HEK293T (cell line): ENCODE measurements around the gene NFIA.

Experiments used
- CTCF ChIA-PET: fragments of 350-600 bp; formaldehyde crosslinking; extraction: SDS; loops from one replicate; lab custom pipeline; 2021; ENCODE audit warnings: antibody characterized with exemption, inconsistent platforms; lab: Yijun Ruan, JAX
- POLR2A ChIA-PET: fragments of 350-600 bp; formaldehyde crosslinking; extraction: SDS; loops from one replicate; lab custom pipeline; 2020; ENCODE audit warnings: antibody characterized with exemption, inconsistent platforms; lab: Yijun Ruan, JAX
- DNase-seq: peaks from one replicate; pipeline ENCODE4 v3.0.0; 2012; ENCODE audit warnings: mixed read lengths; ENCODE audit errors: extremely low spot score
- ARNT ChIP-seq: fragments of 450-650 bp; IDR thresholded peaks from 2 replicates; pipeline ENCODE4 v1.6.1; 2017; ENCODE audit warnings: mild to moderate bottlenecking
- BHLHE40 ChIP-seq: fragments of 450-650 bp; IDR thresholded peaks from 2 replicates; pipeline ENCODE4 v1.6.1; 2016; ENCODE audit warnings: mild to moderate bottlenecking, moderate library complexity, borderline replicate concordance
- ELF4 ChIP-seq: fragments of 450-650 bp; IDR thresholded peaks from 2 replicates; pipeline ENCODE4 v1.6.1; 2017; ENCODE audit warnings: antibody characterized with exemption
- FOXA1 ChIP-seq: fragments of 450-650 bp; IDR thresholded peaks from 2 replicates; pipeline ENCODE4 v1.6.1; 2016; ENCODE audit warnings: mild to moderate bottlenecking
- FOXK2 ChIP-seq: fragments of 450-650 bp; IDR thresholded peaks from 2 replicates; pipeline ENCODE4 v1.6.1; 2016; ENCODE audit warnings: mild to moderate bottlenecking
- FOXM1 ChIP-seq: fragments of 450-650 bp; IDR thresholded peaks from 2 replicates; pipeline ENCODE4 v1.6.1; 2017; ENCODE audit warnings: mild to moderate bottlenecking, borderline replicate concordance
- HDGF ChIP-seq: fragments of 450-650 bp; IDR thresholded peaks from 2 replicates; pipeline ENCODE4 v1.6.1; 2017; ENCODE audit warnings: antibody characterized with exemption, borderline replicate concordance
- L3MBTL2 ChIP-seq: fragments of 450-650 bp; conservative IDR thresholded peaks from 2 replicates; pipeline ENCODE4 v1.6.1; 2016; ENCODE audit warnings: mild to moderate bottlenecking
- LEF1 ChIP-seq: fragments of 450-650 bp; IDR thresholded peaks from 2 replicates; pipeline ENCODE4 v1.6.1; 2017; ENCODE audit warnings: mild to moderate bottlenecking, borderline replicate concordance
- NFRKB ChIP-seq: fragments of 450-650 bp; IDR thresholded peaks from 2 replicates; pipeline ENCODE4 v1.6.1; 2016; ENCODE audit warnings: mild to moderate bottlenecking, moderate library complexity
- SP1 ChIP-seq: fragments of 450-650 bp; IDR thresholded peaks from 2 replicates; pipeline ENCODE4 v1.6.1; 2017
- SUZ12 ChIP-seq: fragments of 450-650 bp; IDR thresholded peaks from 2 replicates; pipeline ENCODE4 v1.6.1; 2016; ENCODE audit warnings: mild to moderate bottlenecking
- TARDBP ChIP-seq: fragments of 450-650 bp; IDR thresholded peaks from 2 replicates; pipeline ENCODE4 v1.6.1; 2016
- ZNF384 ChIP-seq: fragments of 450-650 bp; IDR thresholded peaks from 2 replicates; pipeline ENCODE4 v1.6.1; 2016
- TF ChIP-seq, protein P1 (sequence below): fragments of 450-650 bp; IDR thresholded peaks from 2 replicates; pipeline ENCODE4 v1.6.1; 2016

Gene NFIA

GRCh38 chr1:61247051-61247825, 164.9 kb downstream of the NFIA start:
- POLR2A ChIA-PET, result no interaction called here
- no peak for DNase-seq
- TF ChIP-seq BHLHE40 (no peak), HDGF (no peak), ELF4 (no peak), TARDBP (no peak), FOXA1 (no peak), ZNF384 (no peak)
- TF ChIP-seq, protein P1, sequence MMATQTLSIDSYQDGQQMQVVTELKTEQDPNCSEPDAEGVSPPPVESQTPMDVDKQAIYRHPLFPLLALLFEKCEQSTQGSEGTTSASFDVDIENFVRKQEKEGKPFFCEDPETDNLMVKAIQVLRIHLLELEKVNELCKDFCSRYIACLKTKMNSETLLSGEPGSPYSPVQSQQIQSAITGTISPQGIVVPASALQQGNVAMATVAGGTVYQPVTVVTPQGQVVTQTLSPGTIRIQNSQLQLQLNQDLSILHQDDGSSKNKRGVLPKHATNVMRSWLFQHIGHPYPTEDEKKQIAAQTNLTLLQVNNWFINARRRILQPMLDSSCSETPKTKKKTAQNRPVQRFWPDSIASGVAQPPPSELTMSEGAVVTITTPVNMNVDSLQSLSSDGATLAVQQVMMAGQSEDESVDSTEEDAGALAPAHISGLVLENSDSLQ, result no peak
- CTCF ChIA-PET, result interaction anchor here (0.6 kb wide), 1 partner anchor 13 kb away, joined by 7 read pairs; no protein-coding TSS in a partner anchor

- DNase-seq, result no peak
- POLR2A ChIA-PET, result no interaction called here
- CTCF ChIA-PET, result no interaction called here
- no peak for TF ChIP-seq NFRKB
- TF ChIP-seq FOXK2, result no peak
- TF ChIP-seq LEF1, result no peak
- TF ChIP-seq ELF4, result no peak
- no peak for TF ChIP-seq FOXA1
- TF ChIP-seq HDGF, result no peak
- TF ChIP-seq TARDBP, result no peak
Measured at GRCh38 chr1:61247881-61248752, 165.8 kb downstream of the NFIA start.

- ChIA-PET POLR2A (no interaction called here), CTCF (interaction anchor here (2.6 kb wide), 1 partner anchor 9 kb away, joined by 6 read pairs; no protein-coding TSS in a partner anchor)
- TF ChIP-seq SUZ12, result no peak
- TF ChIP-seq BHLHE40, result no peak
- no peak for DNase-seq
Measured at GRCh38 chr1:61250933-61251332, 168.6 kb downstream of the NFIA start.

DNA sequence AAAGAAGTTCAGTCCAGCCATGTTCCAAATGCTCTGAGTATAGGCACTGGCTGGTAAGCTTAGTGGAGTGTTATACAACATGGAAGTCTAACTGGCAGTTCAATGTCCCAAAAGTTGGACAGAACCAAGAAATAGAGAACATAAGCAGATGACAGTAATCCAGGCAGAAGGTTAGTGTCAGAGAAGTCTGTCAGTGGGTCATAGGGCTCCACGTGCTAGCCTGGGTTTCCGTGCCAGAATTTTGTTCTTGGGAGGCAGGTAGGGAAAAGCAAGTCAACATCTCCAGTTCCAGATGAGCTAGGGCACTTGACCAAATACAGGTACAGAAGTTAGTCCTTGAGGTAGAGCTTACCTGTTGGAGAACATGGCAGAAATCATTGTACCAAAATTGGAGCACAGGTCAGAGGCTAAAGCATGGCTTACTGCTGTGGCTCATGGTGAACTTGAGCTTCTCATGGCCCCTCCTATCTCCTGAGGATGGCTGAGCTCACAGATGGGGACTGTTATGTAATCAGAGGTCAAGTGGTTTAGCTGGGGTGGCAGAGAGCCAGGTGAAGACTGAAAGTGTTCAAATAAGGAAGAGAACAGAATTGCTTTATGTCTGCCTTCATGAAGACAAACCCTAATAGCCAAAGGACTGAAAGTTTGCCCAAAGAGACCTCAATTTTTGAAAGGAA, 170.8 kb downstream of the NFIA start:
- CTCF ChIA-PET, result interaction anchor here (2.3 to 2.6 kb wide), 2 partner anchors 11 to 18 kb away, joined by 6 to 9 read pairs; no protein-coding TSS in a partner anchor
- no peak for DNase-seq

GRCh38 chr1:61253912-61254633, 171.7 kb downstream of the NFIA start:
- DNase-seq, result no peak
- ChIA-PET POLR2A (interaction anchor here (0.6 to 1.1 kb wide), 2 partner anchors 103 to 415 kb away, joined by 3 read pairs; no protein-coding TSS in a partner anchor), CTCF (interaction anchor here (2.3 kb wide), 1 partner anchor 17 kb away, joined by 9 read pairs; no protein-coding TSS in a partner anchor)
- no peak for TF ChIP-seq ARNT

More for the DNA sequence above, 170.8 kb downstream of the NFIA start:
- POLR2A ChIA-PET, result interaction anchor here (1.1 kb wide), 1 partner anchor 102 kb away, joined by 3 read pairs; no protein-coding TSS in a partner anchor
- no peak for TF ChIP-seq SP1
- no peak for TF ChIP-seq ZNF384

- ChIA-PET CTCF (interaction anchor here (2.3 kb wide), 1 partner anchor 16 kb away, joined by 9 read pairs; no protein-coding TSS in a partner anchor), POLR2A (interaction anchor here (0.6 kb wide), 1 partner anchor 414 kb away, joined by 3 read pairs; no protein-coding TSS in a partner anchor)
- no peak for DNase-seq
- TF ChIP-seq ZNF384 (no peak), FOXA1 (no peak), TARDBP (no peak), NFRKB (no peak), HDGF (no peak), FOXM1 (no peak), ELF4 (no peak), L3MBTL2 (no peak), BHLHE40 (no peak)
- TF ChIP-seq, protein P1, result no peak
Measured at GRCh38 chr1:61254634-61255357, 172.4 kb downstream of the NFIA start.
